GM18499 (cell line): ENCODE data around the gene GPC6.

Experiments used
- ATAC-seq: cut with Tn5 transposase; IDR thresholded peaks from one replicate; pipeline ENCODE4 v1.9.1; 2021; ENCODE audit warnings: moderate number of reproducible peaks; ENCODE audit not compliant: insufficient read depth, unreplicated experiment

Gene GPC6

GRCh38 chr13:93637852-93638251, 411.2 kb downstream of the GPC6 start:
- ATAC-seq, result no peak

- no peak for ATAC-seq
Observed at GRCh38 chr13:93640452-93640851, 413.8 kb downstream of the GPC6 start.

- ATAC-seq, result no peak
Observed at GRCh38 chr13:93646245-93646644, 419.6 kb downstream of the GPC6 start.

- ATAC-seq, result no peak
Observed at GRCh38 chr13:93649496-93649895, 422.9 kb downstream of the GPC6 start.

- no peak for ATAC-seq
Observed at GRCh38 chr13:93653776-93654175, 427.2 kb downstream of the GPC6 start.

- no peak for ATAC-seq
Observed at GRCh38 chr13:93655154-93655553, 428.5 kb downstream of the GPC6 start.

GRCh38 chr13:93660391-93661063, 433.9 kb downstream of the GPC6 start:
- ATAC-seq, result no peak

- ATAC-seq, result no peak
Observed at GRCh38 chr13:93670866-93671265, 444.3 kb downstream of the GPC6 start.

- no peak for ATAC-seq
Observed at GRCh38 chr13:93672996-93673395, 446.4 kb downstream of the GPC6 start.

- ATAC-seq, result no peak
Observed at GRCh38 chr13:93673885-93674284, 447.3 kb downstream of the GPC6 start.

- ATAC-seq, result no peak
Observed at GRCh38 chr13:93674337-93674755, 447.7 kb downstream of the GPC6 start.

GRCh38 chr13:93680329-93680728, 453.7 kb downstream of the GPC6 start:
- ATAC-seq, result no peak

GRCh38 chr13:93685900-93686299, 459.3 kb downstream of the GPC6 start:
- ATAC-seq, result no peak

- no peak for ATAC-seq
Observed at GRCh38 chr13:93686399-93686798, 459.8 kb downstream of the GPC6 start.

GRCh38 chr13:93687261-93687660, 460.7 kb downstream of the GPC6 start:
- no peak for ATAC-seq

GRCh38 chr13:93689333-93689732, 462.7 kb downstream of the GPC6 start:
- no peak for ATAC-seq

GRCh38 chr13:93690139-93690538, 463.5 kb downstream of the GPC6 start:
- no peak for ATAC-seq

GRCh38 chr13:93698016-93698613, 471.5 kb downstream of the GPC6 start:
- ATAC-seq, result no peak

- ATAC-seq, result no peak
Observed at GRCh38 chr13:93700115-93700514, 473.5 kb downstream of the GPC6 start.

GRCh38 chr13:93708308-93709075, 481.9 kb downstream of the GPC6 start:
- ATAC-seq, result no peak

GRCh38 chr13:93709506-93710244, 483.1 kb downstream of the GPC6 start:
- no peak for ATAC-seq
